Natural killer cell (primary cell): Measurements from ENCODE around the gene SCYL2. TPM values are rescaled to one million over a fixed set of nuclear protein-coding genes. Genes with fewer than 3 reads are reported as not detected.

ENCODE experiments used
- ATAC-seq, 3 donors: fragments of 150-1000 bp in 2 of 3; fragments of 200-7000 bp in 1 of 3; cut with Tn5 transposase; 1 replicate in 1 of 3; 2 replicates in 2 of 3; pipeline ENCODE4 v1.10.0; 2021; ENCODE audit warnings: mild to moderate bottlenecking in 2 of 3, moderate library complexity in 2 of 3
- DNase-seq, 2 donors: peaks; one replicate each; pipeline versions ENCODE4 v3.0.0 to v3.0.0-alpha.2; 2013 to 2021; ENCODE audit warnings: mixed read lengths in 1 of 2
- H3K27ac ChIP-seq: one replicate; pipeline ENCODE4 v1.5.1; 2013; ENCODE audit warnings: mild to moderate bottlenecking, low read length
- H3K27me3 ChIP-seq: one replicate; pipeline ENCODE4 v1.6.1; 2013; ENCODE audit warnings: low read length; ENCODE audit not compliant: control insufficient read depth, insufficient read depth
- H3K36me3 ChIP-seq: one replicate; pipeline ENCODE4 v1.6.1; 2013; ENCODE audit warnings: low read length; ENCODE audit not compliant: control insufficient read depth, insufficient read depth
- H3K4me1 ChIP-seq: one replicate; pipeline ENCODE4 v1.6.1; 2013; ENCODE audit warnings: low read length; ENCODE audit not compliant: control insufficient read depth, insufficient read depth
- H3K4me3 ChIP-seq: one replicate; pipeline ENCODE4 v1.5.1; 2013; ENCODE audit warnings: low read length
- H3K9me3 ChIP-seq: one replicate; pipeline ENCODE4 v1.6.1; 2013; ENCODE audit warnings: low read length; ENCODE audit not compliant: control insufficient read depth, insufficient read depth
- H3K27ac Mint-ChIP-seq, 2 donors: one replicate each; pipeline ENCODE4 v1.8.0; 2022; ENCODE audit warnings: mild to moderate bottlenecking in 2 of 2, mixed read lengths in 2 of 2, moderate library complexity in 1 of 2
- H3K27me3 Mint-ChIP-seq, 2 donors: one replicate each; pipeline ENCODE4 v1.8.0; 2022; ENCODE audit warnings: low read depth in 2 of 2, mixed read lengths in 2 of 2
- H3K36me3 Mint-ChIP-seq: one replicate; pipeline ENCODE4 v1.8.0; 2022; ENCODE audit warnings: mixed read lengths
- H3K4me1 Mint-ChIP-seq, 2 donors: one replicate each; pipeline ENCODE4 v1.8.0; 2022; ENCODE audit warnings: mixed read lengths in 2 of 2
- H3K4me3 Mint-ChIP-seq: one replicate; pipeline ENCODE4 v1.8.0; 2022; ENCODE audit warnings: mild to moderate bottlenecking, moderate library complexity, mixed read lengths
- H3K9me3 Mint-ChIP-seq, 2 donors: one replicate each; pipeline ENCODE4 v1.8.0; 2022; ENCODE audit warnings: mixed read lengths in 2 of 2
- CTCF ChIP-seq: fragments of 200-600 bp; IDR thresholded peaks from one replicate; pipeline ENCODE4 v1.8.0; 2022; ENCODE audit warnings: antibody characterized with exemption
- WGBS: methylation state at CpG from one replicate; pipeline ENCODE4 v1.1.7; 2013; ENCODE audit warnings: missing lambda C conversion rate; ENCODE audit not compliant: insufficient coverage; 5-methylcytosine and 5-hydroxymethylcytosine counted together
- intact Hi-C: fragments of 100-400 bp; cut with micrococcal nuclease; formaldehyde crosslinking; loops from one replicate; pipeline ENCODE4 v1.14.2; 2022
- total RNA-seq, 4 donors: library from RNA; stranded (reverse); fragments of 120-200 nt in 1 of 4; gene quantifications; one replicate each; pipeline versions ENCODE4 v1.2.3 to v1.2.4, GENCODE V29; 2013 to 2022

The SCYL2 gene
- total RNA-seq, 3 donors from 2014 or later (not counting 1 experiment from before 2014, with no cell fraction given): 48.7 to 61.0 (median 56.1) TPM

DNA sequence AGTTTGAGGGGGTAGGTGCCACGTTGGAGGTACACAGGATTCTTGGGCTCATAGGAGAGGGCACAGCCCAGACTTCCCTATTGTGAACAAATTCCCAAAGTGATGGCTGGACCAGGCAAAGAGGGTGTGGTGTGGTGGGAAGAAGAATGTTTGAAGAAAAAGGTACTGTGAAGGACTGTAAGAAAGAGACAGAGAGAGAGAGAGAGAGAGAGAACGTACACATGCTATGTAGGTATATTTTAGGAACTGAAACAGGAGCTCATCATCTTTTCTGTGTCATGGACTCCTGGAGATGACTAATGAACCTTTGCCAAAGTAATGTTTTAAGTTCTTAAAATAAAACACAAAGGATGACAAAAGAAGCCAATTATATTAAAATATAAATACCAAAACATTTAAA, 114.4 kb downstream of the SCYL2 start:
- H3K27ac ChIP-seq: no peak overlapping the region
- intact Hi-C loops: no loop called here
- H3K4me3 ChIP-seq: no peak overlapping the region
- no peak overlapping the region for H3K4me3 Mint-ChIP-seq
- H3K36me3 ChIP-seq: no peaks in the 10 kb centered on the region
- 63% methylated on average over 2 of the region's 2 CpGs for WGBS
- H3K27me3 ChIP-seq: no peaks in the 10 kb centered on the region
- no peak for TF ChIP-seq CTCF
- DNase-seq (no peak), ATAC-seq (no peak)
- H3K9me3 ChIP-seq: no peaks in the 10 kb centered on the region
- H3K4me1 ChIP-seq: no peaks in the 10 kb centered on the region
- no peaks in the 10 kb centered on the region for H3K36me3 Mint-ChIP-seq
- no peaks in the 10 kb centered on the region for H3K27me3 Mint-ChIP-seq
- no peaks in the 10 kb centered on the region for H3K9me3 Mint-ChIP-seq
- H3K27ac Mint-ChIP-seq: no peak overlapping the region
- no peaks in the 10 kb centered on the region for H3K4me1 Mint-ChIP-seq

DNA sequence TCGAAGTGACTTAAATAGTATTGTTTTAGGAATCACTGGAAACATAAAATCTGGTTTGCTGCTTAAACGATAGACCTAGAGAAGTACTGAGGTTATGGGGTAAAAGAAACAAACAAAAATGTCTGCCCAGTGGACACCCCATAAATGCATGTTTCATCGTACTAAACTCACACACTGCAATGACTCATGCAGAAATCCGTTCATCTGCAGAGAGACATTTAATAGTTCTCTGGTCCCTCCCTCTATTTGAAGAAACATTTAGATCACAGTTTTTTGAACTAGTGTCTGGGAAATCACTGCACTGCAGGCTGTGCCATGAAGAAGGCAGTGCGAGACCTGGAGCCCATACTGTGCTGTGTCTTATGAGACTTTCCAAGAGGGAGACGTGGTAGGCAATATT, 115.4 kb downstream of the SCYL2 start:
- H3K27ac Mint-ChIP-seq: no peak overlapping the region
- H3K9me3 Mint-ChIP-seq: no peaks in the 10 kb centered on the region
- ATAC-seq: no peak

GRCh38 chr12:100383586-100384558, 116.9 kb downstream of the SCYL2 start:
- intact Hi-C loops: no loop called here
- H3K9me3 ChIP-seq: no peaks in the 10 kb centered on the region
- Mint-ChIP-seq H3K4me1 (no peaks in the 10 kb centered on the region), H3K36me3 (no peaks in the 10 kb centered on the region), H3K4me3 (no peak overlapping the region), H3K27me3 (peaks cover 0 to 7% of the 10 kb centered on the region in 2 donors), H3K27ac (no peak overlapping the region), H3K9me3 (no peaks in the 10 kb centered on the region)
- TF ChIP-seq CTCF: no peak
- no peak overlapping the region for H3K27ac ChIP-seq
- H3K4me1 ChIP-seq: no peaks in the 10 kb centered on the region
- no peak overlapping the region for H3K4me3 ChIP-seq
- ATAC-seq (no peak), DNase-seq (no peak)
- H3K27me3 ChIP-seq: no peaks in the 10 kb centered on the region
- H3K36me3 ChIP-seq: no peaks in the 10 kb centered on the region
- WGBS: 91% methylated on average over 7 of the region's 9 CpGs

More for the DNA sequence above, 115.4 kb downstream of the SCYL2 start:
- Histone ChIP-seq H3K4me1 (no peaks in the 10 kb centered on the region), H3K27ac (no peak overlapping the region), H3K4me3 (no peak overlapping the region), H3K36me3 (no peaks in the 10 kb centered on the region), H3K27me3 (no peaks in the 10 kb centered on the region), H3K9me3 (no peaks in the 10 kb centered on the region)
- intact Hi-C loops: no loop called here
- no peak for TF ChIP-seq CTCF
- 89% methylated on average over 6 of the region's 6 CpGs for WGBS
- Mint-ChIP-seq H3K36me3 (no peaks in the 10 kb centered on the region), H3K4me1 (no peaks in the 10 kb centered on the region), H3K4me3 (no peak overlapping the region), H3K27me3 (peaks cover 0 to 4% of the 10 kb centered on the region in 2 donors)
- no peak for DNase-seq
